Activated CD4-positive, alpha-beta memory T cell treated with anti-CD3 and anti-CD28 coated beads, Interleukin-2, amount 10 ng/mL, durations not matched to agents 7 days and 5 days (primary cell): Measurements from ENCODE around the gene NDUFS6. TPM values are rescaled to one million over a fixed set of nuclear protein-coding genes. Genes with fewer than 3 reads are reported as not detected.
"Not testable (repeated sequence)": the region's sequence is repeated elsewhere in the genome, so short reads cannot be mapped to it uniquely, and the experiment has no call there.

Experiments used
- CTCF ChIA-PET: fragments of 350-600 bp; sonication (Branson Sonifier 250); formaldehyde crosslinking; loops from one replicate; lab custom pipeline; 2021; ENCODE audit warnings: antibody characterized with exemption, inconsistent platforms; lab: Charles Lee
- POLR2A ChIA-PET: fragments of 350-600 bp; sonication (Branson Sonifier 250); formaldehyde crosslinking; loops from one replicate; lab custom pipeline; 2021; ENCODE audit warnings: antibody characterized with exemption; lab: Charles Lee
- DNase-seq: peaks from one replicate; pipeline ENCODE4 v3.0.0-alpha.2; 2020
- H3K27ac Mint-ChIP-seq: one replicate; pipeline ENCODE4 v1.8.0; 2021; ENCODE audit warnings: mild to moderate bottlenecking, mixed read lengths
- H3K27me3 Mint-ChIP-seq: one replicate; pipeline ENCODE4 v1.8.0; 2021; ENCODE audit warnings: mixed read lengths
- H3K36me3 Mint-ChIP-seq: one replicate; pipeline ENCODE4 v1.8.0; 2021; ENCODE audit warnings: low read depth, mixed read lengths
- H3K4me1 Mint-ChIP-seq: one replicate; pipeline ENCODE4 v1.8.0; 2021; ENCODE audit warnings: mixed read lengths
- H3K4me3 Mint-ChIP-seq: one replicate; pipeline ENCODE4 v1.8.0; 2021; ENCODE audit warnings: mild to moderate bottlenecking, mixed read lengths
- H3K9me3 Mint-ChIP-seq: one replicate; pipeline ENCODE4 v1.8.0; 2021; ENCODE audit warnings: mixed read lengths
- total RNA-seq, 2 experiments: library from RNA; stranded (reverse); gene quantifications; one replicate each; pipeline ENCODE4 v1.2.3, GENCODE V29; 2021

NDUFS6 gene
- total RNA-seq, 2 experiments from 2014 or later, result 25.4 to 29.2 TPM

GRCh38 chr5:1798589-1798988, 2.6 kb upstream of the NDUFS6 start:
- Mint-ChIP-seq H3K36me3 (peaks cover 48% of the 10 kb centered on the region), H3K4me3 (peak overlapping the region; percentile 100), H3K27ac (peak overlapping the region; percentile 66), H3K4me1 (peaks cover 61% of the 10 kb centered on the region)
- not testable (repeated sequence) for DNase-seq, H3K9me3 Mint-ChIP-seq, H3K27me3 Mint-ChIP-seq
- ChIA-PET CTCF (interaction anchor here (2.1 kb wide), 1 partner anchor 35 kb away, joined by 6 read pairs; no protein-coding TSS in a partner anchor), POLR2A (interaction anchor here (0.8 to 1.5 kb wide), 4 partner anchors 8 to 19 kb away, joined by 3 to 4 read pairs (median 4); no protein-coding TSS in a partner anchor)

GRCh38 chr5:1799110-1799601, 2.1 kb upstream of the NDUFS6 start:
- peak; percentile 35 for DNase-seq
- H3K4me1 Mint-ChIP-seq, result peaks cover 61% of the 10 kb centered on the region
- peaks cover 54% of the 10 kb centered on the region for H3K36me3 Mint-ChIP-seq
- H3K4me3 Mint-ChIP-seq, result peak overlapping the region; percentile 100
- CTCF ChIA-PET, result interaction anchor here (2.1 kb wide), 1 partner anchor 35 kb away, joined by 6 read pairs; no protein-coding TSS in a partner anchor
- POLR2A ChIA-PET, result interaction anchor here (0.8 to 1.5 kb wide), 4 partner anchors 9 to 19 kb away, joined by 3 to 4 read pairs (median 4); no protein-coding TSS in a partner anchor
- peak overlapping the region; percentile 66 for H3K27ac Mint-ChIP-seq
- no peaks in the 10 kb centered on the region for H3K27me3 Mint-ChIP-seq
- H3K9me3 Mint-ChIP-seq, result no peaks in the 10 kb centered on the region

- POLR2A ChIA-PET, result interaction anchor here (1.0 to 1.5 kb wide), 6 partner anchors 9 to 484 kb away, joined by 3 to 4 read pairs (median 4); no protein-coding TSS in a partner anchor
- Mint-ChIP-seq H3K27me3 (no peaks in the 10 kb centered on the region), H3K4me3 (peak within 1 kb of the TSS; percentile 100), H3K27ac (peak within 1 kb of the TSS; percentile 99), H3K4me1 (peaks cover 56% of the 10 kb centered on the region), H3K36me3 (peaks cover 60% of the 10 kb centered on the region), H3K9me3 (no peaks in the 10 kb centered on the region)
- peak; percentile 94 for DNase-seq
- CTCF ChIA-PET, result interaction anchor here (2.1 kb wide), 1 partner anchor 36 kb away, joined by 6 read pairs; no protein-coding TSS in a partner anchor
These were observed 1.4 kb upstream of the NDUFS6 start, which contains the start of gene MRPL36 for GRCh38 chr5:1799602-1800471. Gene MRPL36, minus strand, starts transcription at chr5:1799837. Its CDS starts 902 bp downstream, at chr5:1798935.

- Mint-ChIP-seq H3K27me3 (no peaks in the 10 kb centered on the region), H3K4me1 (peaks cover 49% of the 10 kb centered on the region), H3K4me3 (peak overlapping the region; percentile 100), H3K27ac (peak overlapping the region; percentile 99), H3K36me3 (peaks cover 61% of the 10 kb centered on the region), H3K9me3 (no peaks in the 10 kb centered on the region)
- ChIA-PET POLR2A (interaction anchor here (1.0 to 4.1 kb wide), 8 partner anchors 8 to 1530 kb away, joined by 3 to 46 read pairs (median 3); partner anchors contain the start of gene PDCD6), CTCF (interaction anchor here (0.7 to 2.1 kb wide), 3 partner anchors 8 to 37 kb away, joined by 3 to 6 read pairs (median 3); no protein-coding TSS in a partner anchor)
- no peak for DNase-seq
These were observed 560 bp upstream of the NDUFS6 start for GRCh38 chr5:1800472-1801221.

- CTCF ChIA-PET, result no interaction called here
- DNase-seq, result no peak
- Mint-ChIP-seq H3K27ac (peak overlapping the region; percentile 61), H3K4me3 (peak overlapping the region; percentile 100), H3K9me3 (no peaks in the 10 kb centered on the region), H3K27me3 (no peaks in the 10 kb centered on the region), H3K4me1 (peaks cover 42% of the 10 kb centered on the region), H3K36me3 (peaks cover 63% of the 10 kb centered on the region)
- POLR2A ChIA-PET, result interaction anchor here (1.3 to 4.1 kb wide), 3 partner anchors 9 to 1531 kb away, joined by 3 to 46 read pairs (median 3); partner anchors contain the start of gene PDCD6
These were observed 724 bp downstream of the NDUFS6 start for GRCh38 chr5:1801967-1802295.

GRCh38 chr5:1803192-1803591, 2.0 kb downstream of the NDUFS6 start:
- H3K27ac Mint-ChIP-seq, result no peak overlapping the region
- H3K4me3 Mint-ChIP-seq, result peak overlapping the region; percentile 47
- H3K36me3 Mint-ChIP-seq, result peaks cover 66% of the 10 kb centered on the region
- no peak for DNase-seq
- H3K27me3 Mint-ChIP-seq, result no peaks in the 10 kb centered on the region
- H3K4me1 Mint-ChIP-seq, result peaks cover 39% of the 10 kb centered on the region
- CTCF ChIA-PET, result interaction anchor here (1.1 kb wide), 1 partner anchor 40 kb away, joined by 4 read pairs; no protein-coding TSS in a partner anchor
- POLR2A ChIA-PET, result interaction anchor here (4.1 kb wide), 1 partner anchor 10 kb away, joined by 46 read pairs; no protein-coding TSS in a partner anchor
- no peaks in the 10 kb centered on the region for H3K9me3 Mint-ChIP-seq

GRCh38 chr5:1804001-1804690, 2.9 kb downstream of the NDUFS6 start:
- peaks cover 69% of the 10 kb centered on the region for H3K36me3 Mint-ChIP-seq
- no peaks in the 10 kb centered on the region for H3K27me3 Mint-ChIP-seq
- no peak overlapping the region for H3K27ac Mint-ChIP-seq
- no peaks in the 10 kb centered on the region for H3K9me3 Mint-ChIP-seq
- peaks cover 31% of the 10 kb centered on the region for H3K4me1 Mint-ChIP-seq
- no peak overlapping the region for H3K4me3 Mint-ChIP-seq
- POLR2A ChIA-PET, result interaction anchor here (4.1 kb wide), 1 partner anchor 11 kb away, joined by 46 read pairs; no protein-coding TSS in a partner anchor
- no peak for DNase-seq
- CTCF ChIA-PET, result no interaction called here

GRCh38 chr5:1805326-1805725, 4.1 kb downstream of the NDUFS6 start:
- Mint-ChIP-seq H3K4me3 (no peak overlapping the region), H3K4me1 (peaks cover 31% of the 10 kb centered on the region), H3K9me3 (no peaks in the 10 kb centered on the region), H3K36me3 (peaks cover 70% of the 10 kb centered on the region), H3K27ac (no peak overlapping the region), H3K27me3 (no peaks in the 10 kb centered on the region)
- ChIA-PET POLR2A (interaction anchor here (1.3 kb wide), 1 partner anchor 13 kb away, joined by 3 read pairs; no protein-coding TSS in a partner anchor), CTCF (no interaction called here)
- DNase-seq, result no peak

GRCh38 chr5:1805736-1806135, 4.5 kb downstream of the NDUFS6 start:
- Mint-ChIP-seq H3K4me3 (no peak overlapping the region), H3K36me3 (peaks cover 67% of the 10 kb centered on the region), H3K4me1 (peaks cover 31% of the 10 kb centered on the region), H3K9me3 (no peaks in the 10 kb centered on the region), H3K27ac (no peak overlapping the region), H3K27me3 (no peaks in the 10 kb centered on the region)
- ChIA-PET POLR2A (interaction anchor here (1.3 kb wide), 1 partner anchor 13 kb away, joined by 3 read pairs; no protein-coding TSS in a partner anchor), CTCF (no interaction called here)
- DNase-seq, result no peak

- no peak for DNase-seq
- Mint-ChIP-seq H3K4me1 (peaks cover 31% of the 10 kb centered on the region), H3K4me3 (no peak overlapping the region), H3K27ac (no peak overlapping the region), H3K9me3 (no peaks in the 10 kb centered on the region), H3K27me3 (no peaks in the 10 kb centered on the region), H3K36me3 (peaks cover 67% of the 10 kb centered on the region)
- ChIA-PET POLR2A (no interaction called here), CTCF (no interaction called here)
These were observed 5.0 kb downstream of the NDUFS6 start for GRCh38 chr5:1806199-1806598.

GRCh38 chr5:1806974-1807373, 5.8 kb downstream of the NDUFS6 start:
- Mint-ChIP-seq H3K36me3 (peaks cover 72% of the 10 kb centered on the region), H3K9me3 (no peaks in the 10 kb centered on the region), H3K4me3 (no peak overlapping the region), H3K27me3 (no peaks in the 10 kb centered on the region), H3K27ac (no peak overlapping the region), H3K4me1 (peaks cover 29% of the 10 kb centered on the region)
- DNase-seq, result no peak
- POLR2A ChIA-PET, result interaction anchor here (1.7 kb wide), 1 partner anchor 14 kb away, joined by 5 read pairs; no protein-coding TSS in a partner anchor
- CTCF ChIA-PET, result no interaction called here
